Natural killer cell (primary cell): ENCODE results near the gene ACTN3. TPM values are rescaled to one million over a fixed set of nuclear protein-coding genes. Genes with fewer than 3 reads are reported as not detected.
"Not testable (repeated sequence)": the region's sequence is repeated elsewhere in the genome, so short reads cannot be mapped to it uniquely, and the experiment has no call there.

Experiments used
- ATAC-seq, 3 donors: fragments of 150-1000 bp in 2 of 3; fragments of 200-7000 bp in 1 of 3; cut with Tn5 transposase; 1 replicate in 1 of 3; 2 replicates in 2 of 3; pipeline ENCODE4 v1.10.0; 2021; ENCODE audit warnings: mild to moderate bottlenecking in 2 of 3, moderate library complexity in 2 of 3
- DNase-seq, 2 donors: peaks; one replicate each; pipeline versions ENCODE4 v3.0.0 to v3.0.0-alpha.2; 2013 to 2021; ENCODE audit warnings: mixed read lengths in 1 of 2
- H3K27ac ChIP-seq: one replicate; pipeline ENCODE4 v1.5.1; 2013; ENCODE audit warnings: mild to moderate bottlenecking, low read length
- H3K27me3 ChIP-seq: one replicate; pipeline ENCODE4 v1.6.1; 2013; ENCODE audit warnings: low read length; ENCODE audit not compliant: control insufficient read depth, insufficient read depth
- H3K36me3 ChIP-seq: one replicate; pipeline ENCODE4 v1.6.1; 2013; ENCODE audit warnings: low read length; ENCODE audit not compliant: control insufficient read depth, insufficient read depth
- H3K4me1 ChIP-seq: one replicate; pipeline ENCODE4 v1.6.1; 2013; ENCODE audit warnings: low read length; ENCODE audit not compliant: control insufficient read depth, insufficient read depth
- H3K4me3 ChIP-seq: one replicate; pipeline ENCODE4 v1.5.1; 2013; ENCODE audit warnings: low read length
- H3K9me3 ChIP-seq: one replicate; pipeline ENCODE4 v1.6.1; 2013; ENCODE audit warnings: low read length; ENCODE audit not compliant: control insufficient read depth, insufficient read depth
- H3K27ac Mint-ChIP-seq, 2 donors: one replicate each; pipeline ENCODE4 v1.8.0; 2022; ENCODE audit warnings: mild to moderate bottlenecking in 2 of 2, mixed read lengths in 2 of 2, moderate library complexity in 1 of 2
- H3K27me3 Mint-ChIP-seq, 2 donors: one replicate each; pipeline ENCODE4 v1.8.0; 2022; ENCODE audit warnings: low read depth in 2 of 2, mixed read lengths in 2 of 2
- H3K36me3 Mint-ChIP-seq: one replicate; pipeline ENCODE4 v1.8.0; 2022; ENCODE audit warnings: mixed read lengths
- H3K4me1 Mint-ChIP-seq, 2 donors: one replicate each; pipeline ENCODE4 v1.8.0; 2022; ENCODE audit warnings: mixed read lengths in 2 of 2
- H3K4me3 Mint-ChIP-seq: one replicate; pipeline ENCODE4 v1.8.0; 2022; ENCODE audit warnings: mild to moderate bottlenecking, moderate library complexity, mixed read lengths
- H3K9me3 Mint-ChIP-seq, 2 donors: one replicate each; pipeline ENCODE4 v1.8.0; 2022; ENCODE audit warnings: mixed read lengths in 2 of 2
- CTCF ChIP-seq: fragments of 200-600 bp; IDR thresholded peaks from one replicate; pipeline ENCODE4 v1.8.0; 2022; ENCODE audit warnings: antibody characterized with exemption
- WGBS: methylation state at CpG from one replicate; pipeline ENCODE4 v1.1.7; 2013; ENCODE audit warnings: missing lambda C conversion rate; ENCODE audit not compliant: insufficient coverage; 5-methylcytosine and 5-hydroxymethylcytosine counted together
- intact Hi-C: fragments of 100-400 bp; cut with micrococcal nuclease; formaldehyde crosslinking; loops from one replicate; pipeline ENCODE4 v1.14.2; 2022
- total RNA-seq, 4 donors: library from RNA; stranded (reverse); fragments of 120-200 nt in 1 of 4; gene quantifications; one replicate each; pipeline versions ENCODE4 v1.2.3 to v1.2.4, GENCODE V29; 2013 to 2022

ACTN3 gene
- total RNA-seq, 3 donors from 2014 or later (not counting 1 experiment from before 2014, with no cell fraction given): 0.33 to 1.00 (median 0.50) TPM

DNA sequence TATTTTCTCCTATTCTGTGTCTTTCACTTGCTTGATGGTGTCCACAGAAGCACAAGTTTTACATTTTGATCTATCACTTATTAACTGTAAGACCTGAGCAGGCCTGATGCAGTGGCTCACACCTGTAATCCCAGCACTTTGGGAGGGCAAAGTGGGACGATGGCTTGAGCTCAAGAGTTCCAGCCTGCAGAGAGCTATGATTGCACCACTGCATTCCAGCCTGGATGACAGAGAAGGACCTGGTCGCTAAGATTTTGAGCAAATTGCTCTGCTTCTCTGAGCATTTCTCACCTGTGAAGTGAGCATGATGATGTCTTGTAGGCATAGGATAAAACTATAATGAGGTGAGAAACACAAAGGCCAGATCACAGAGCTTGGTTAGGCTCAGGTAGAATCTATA, 39.4 kb downstream of the ACTN3 start:
- Mint-ChIP-seq H3K36me3 (no peaks in the 10 kb centered on the region), H3K4me3 (no peak overlapping the region), H3K9me3 (peaks cover 0 to 5% of the 10 kb centered on the region in 2 donors), H3K4me1 (no peaks in the 10 kb centered on the region), H3K27ac (no peak overlapping the region), H3K27me3 (no peaks in the 10 kb centered on the region)
- Histone ChIP-seq H3K4me3 (no peak overlapping the region), H3K27ac (no peak overlapping the region), H3K4me1 (no peaks in the 10 kb centered on the region), H3K9me3 (no peaks in the 10 kb centered on the region), H3K27me3 (no peaks in the 10 kb centered on the region), H3K36me3 (no peaks in the 10 kb centered on the region)
- DNase-seq (no peak), ATAC-seq (no peak)
- WGBS: 89% methylated on average over 2 of the region's 2 CpGs
- intact Hi-C loops: no loop called here
- no peak for TF ChIP-seq CTCF

DNA sequence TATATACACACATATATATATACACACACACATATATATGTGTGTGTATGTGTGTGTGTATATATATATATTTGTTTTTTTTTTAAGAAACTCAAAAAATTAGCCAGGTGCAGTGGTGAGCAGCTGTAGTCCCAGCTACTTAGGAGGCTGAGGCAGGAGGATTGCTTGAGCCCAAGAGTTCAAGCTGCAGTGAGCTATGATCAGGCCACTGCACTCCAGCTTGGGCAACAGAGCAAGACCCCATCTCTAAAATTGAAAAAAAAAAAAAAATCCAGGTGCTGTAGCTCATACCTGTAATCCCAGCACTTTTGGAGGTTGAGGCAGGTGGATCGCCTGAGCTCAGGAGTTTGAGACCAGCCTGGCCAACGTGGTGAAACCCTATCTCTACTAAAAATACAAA, 42.6 kb downstream of the ACTN3 start:
- H3K4me3 Mint-ChIP-seq, H3K9me3 ChIP-seq, H3K27me3 Mint-ChIP-seq, H3K9me3 Mint-ChIP-seq, intact Hi-C loops, DNase-seq, H3K36me3 ChIP-seq, H3K27ac Mint-ChIP-seq, H3K36me3 Mint-ChIP-seq, H3K4me3 ChIP-seq, H3K27ac ChIP-seq, H3K27me3 ChIP-seq, ATAC-seq: not testable (repeated sequence)
- WGBS: 81% methylated on average over 2 of the region's 2 CpGs
- H3K4me1 Mint-ChIP-seq: peaks cover 18 to 21% of the 10 kb centered on the region in 2 donors
- peaks cover 19% of the 10 kb centered on the region for H3K4me1 ChIP-seq

GRCh38 chr11:66589996-66590675, 43.4 kb downstream of the ACTN3 start:
- Mint-ChIP-seq H3K27ac (no peak overlapping the region), H3K36me3 (no peaks in the 10 kb centered on the region), H3K4me3 (no peak overlapping the region), H3K27me3 (no peaks in the 10 kb centered on the region), H3K4me1 (peaks cover 25 to 26% of the 10 kb centered on the region in 2 donors), H3K9me3 (no peaks in the 10 kb centered on the region)
- 88% methylated on average over 6 of the region's 7 CpGs for WGBS
- ATAC-seq (no peak), DNase-seq (no peak)
- H3K36me3 ChIP-seq: no peaks in the 10 kb centered on the region
- no peak overlapping the region for H3K27ac ChIP-seq
- H3K4me3 ChIP-seq: no peak overlapping the region
- H3K9me3 ChIP-seq: no peaks in the 10 kb centered on the region
- intact Hi-C loops: no loop called here
- TF ChIP-seq CTCF: no peak
- no peaks in the 10 kb centered on the region for H3K27me3 ChIP-seq
- peaks cover 20% of the 10 kb centered on the region for H3K4me1 ChIP-seq

DNA sequence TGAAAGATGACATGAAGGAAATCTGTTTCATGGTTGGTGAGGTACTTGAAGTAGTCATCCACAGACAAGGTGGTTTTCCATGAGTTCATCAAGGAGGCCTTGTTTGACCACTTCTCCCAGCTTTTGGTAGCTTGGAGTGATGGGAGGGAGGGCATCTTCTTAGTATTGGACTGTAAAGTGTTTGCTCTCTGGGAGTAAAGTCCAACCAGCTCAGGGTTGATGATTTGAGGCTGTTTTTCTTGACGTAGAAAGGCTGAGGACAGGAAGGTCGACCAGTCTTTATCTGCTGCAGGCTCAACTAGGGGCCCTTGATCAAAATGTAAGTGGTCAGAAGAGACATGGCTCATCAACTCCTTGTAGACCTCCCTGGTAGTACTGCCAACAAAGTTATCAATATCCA, 44.5 kb downstream of the ACTN3 start:
- no peak for TF ChIP-seq CTCF
- Histone ChIP-seq H3K27ac (no peak overlapping the region), H3K27me3 (no peaks in the 10 kb centered on the region), H3K9me3 (no peaks in the 10 kb centered on the region), H3K36me3 (no peaks in the 10 kb centered on the region), H3K4me1 (peaks cover 20% of the 10 kb centered on the region), H3K4me3 (no peak overlapping the region)
- Mint-ChIP-seq H3K27me3 (no peaks in the 10 kb centered on the region), H3K27ac (peak overlapping the region; percentile 98 to 100), H3K4me3 (peak overlapping the region; percentile 28), H3K36me3 (no peaks in the 10 kb centered on the region), H3K4me1 (peaks cover 31 to 33% of the 10 kb centered on the region in 2 donors), H3K9me3 (no peaks in the 10 kb centered on the region)
- ATAC-seq (no peak), DNase-seq (no peak)
- WGBS: 85% methylated on average over 2 of the region's 2 CpGs
- intact Hi-C loops: no loop called here
